Ishikawa (cell line): ENCODE data around the gene C14orf180.

ENCODE experiments used
- CEBPB ChIP-seq: IDR thresholded peaks from 2 replicates; pipeline ENCODE4 v1.6.1; 2012
- CREB1 ChIP-seq: IDR thresholded peaks from 2 replicates; pipeline ENCODE4 v1.6.1; 2012; ENCODE audit warnings: low read depth
- EGR1 ChIP-seq: IDR thresholded peaks from 2 replicates; pipeline ENCODE4 v1.6.1; 2012
- EP300 ChIP-seq: IDR thresholded peaks from 2 replicates; pipeline ENCODE4 v1.6.1; 2012; ENCODE audit warnings: borderline replicate concordance
- FOXM1 ChIP-seq: IDR thresholded peaks from 2 replicates; pipeline ENCODE4 v1.6.1; 2012; ENCODE audit warnings: low read depth, borderline replicate concordance
- NFIC ChIP-seq: IDR thresholded peaks from 2 replicates; pipeline ENCODE4 v1.6.1; 2012
- RAD21 ChIP-seq: IDR thresholded peaks from 2 replicates; pipeline ENCODE4 v1.6.1; 2012; ENCODE audit warnings: low read depth
- TAF1 ChIP-seq: IDR thresholded peaks from 2 replicates; pipeline ENCODE4 v1.6.1; 2012; ENCODE audit warnings: low read depth, mild to moderate bottlenecking
- TCF12 ChIP-seq: IDR thresholded peaks from 2 replicates; pipeline ENCODE4 v1.6.1; 2012; ENCODE audit warnings: low read depth
- TEAD4 ChIP-seq: IDR thresholded peaks from 2 replicates; pipeline ENCODE4 v1.6.1; 2012
- YY1 ChIP-seq: IDR thresholded peaks from 2 replicates; pipeline ENCODE4 v1.6.1; 2012; ENCODE audit warnings: low read depth
- ZBTB7A ChIP-seq: IDR thresholded peaks from 2 replicates; pipeline ENCODE4 v1.6.1; 2012; ENCODE audit warnings: low read depth
- TF ChIP-seq, protein P1 (sequence below): IDR thresholded peaks from 2 replicates; pipeline ENCODE4 v1.6.1; 2012
- TF ChIP-seq, protein P2 (sequence below): IDR thresholded peaks from 2 replicates; pipeline ENCODE4 v1.6.1; 2012; ENCODE audit warnings: low read depth, mild to moderate bottlenecking
- TF ChIP-seq, protein P3 (sequence below): IDR thresholded peaks from 2 replicates; pipeline ENCODE4 v1.6.1; 2012

The C14orf180 gene

DNA sequence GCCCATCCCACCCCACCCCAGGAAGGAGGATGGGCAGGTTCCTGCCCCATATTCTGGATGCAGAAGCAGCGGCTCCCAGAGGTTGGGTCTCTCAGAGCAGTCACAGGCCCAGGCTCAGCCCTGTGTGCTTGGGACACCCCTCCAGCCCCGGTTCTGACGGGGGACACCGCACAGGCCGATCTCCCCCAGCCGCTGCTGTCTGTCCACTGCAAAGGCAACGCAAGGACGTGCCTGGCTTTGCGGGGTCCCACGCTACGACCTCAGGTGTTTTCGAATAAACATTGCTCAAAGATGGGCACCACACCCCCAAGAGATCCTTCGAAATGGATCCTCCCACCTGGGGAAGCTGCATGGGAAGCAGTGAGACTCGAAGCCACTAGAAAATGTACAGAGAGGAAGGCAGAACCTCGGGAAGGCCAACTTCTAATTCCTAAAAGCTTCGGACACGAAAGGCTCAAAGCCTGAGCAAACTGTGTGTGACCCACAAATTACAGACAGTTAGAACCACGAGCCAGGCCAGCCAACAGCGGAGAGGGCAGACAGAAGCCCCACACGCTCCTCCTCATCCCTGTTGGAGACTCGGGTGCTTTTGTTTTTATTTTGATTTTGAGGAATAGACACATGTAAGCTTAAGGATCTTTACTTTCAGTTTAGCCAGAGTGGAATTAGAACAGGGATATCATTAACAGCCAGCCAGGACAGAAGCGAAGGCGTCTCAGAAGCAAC, 10.8 kb downstream of the C14orf180 start:
- TF ChIP-seq TEAD4 (no peak), CREB1 (no peak), FOXM1 (no peak), ZBTB7A (no peak), RAD21 (no peak), NFIC (no peak), EGR1 (no peak), CEBPB (no peak), TCF12 (no peak), YY1 (no peak), TAF1 (no peak), EP300 (no peak)
- TF ChIP-seq, protein P1, sequence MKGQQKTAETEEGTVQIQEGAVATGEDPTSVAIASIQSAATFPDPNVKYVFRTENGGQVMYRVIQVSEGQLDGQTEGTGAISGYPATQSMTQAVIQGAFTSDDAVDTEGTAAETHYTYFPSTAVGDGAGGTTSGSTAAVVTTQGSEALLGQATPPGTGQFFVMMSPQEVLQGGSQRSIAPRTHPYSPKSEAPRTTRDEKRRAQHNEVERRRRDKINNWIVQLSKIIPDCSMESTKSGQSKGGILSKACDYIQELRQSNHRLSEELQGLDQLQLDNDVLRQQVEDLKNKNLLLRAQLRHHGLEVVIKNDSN: no peak
- TF ChIP-seq, protein P2, sequence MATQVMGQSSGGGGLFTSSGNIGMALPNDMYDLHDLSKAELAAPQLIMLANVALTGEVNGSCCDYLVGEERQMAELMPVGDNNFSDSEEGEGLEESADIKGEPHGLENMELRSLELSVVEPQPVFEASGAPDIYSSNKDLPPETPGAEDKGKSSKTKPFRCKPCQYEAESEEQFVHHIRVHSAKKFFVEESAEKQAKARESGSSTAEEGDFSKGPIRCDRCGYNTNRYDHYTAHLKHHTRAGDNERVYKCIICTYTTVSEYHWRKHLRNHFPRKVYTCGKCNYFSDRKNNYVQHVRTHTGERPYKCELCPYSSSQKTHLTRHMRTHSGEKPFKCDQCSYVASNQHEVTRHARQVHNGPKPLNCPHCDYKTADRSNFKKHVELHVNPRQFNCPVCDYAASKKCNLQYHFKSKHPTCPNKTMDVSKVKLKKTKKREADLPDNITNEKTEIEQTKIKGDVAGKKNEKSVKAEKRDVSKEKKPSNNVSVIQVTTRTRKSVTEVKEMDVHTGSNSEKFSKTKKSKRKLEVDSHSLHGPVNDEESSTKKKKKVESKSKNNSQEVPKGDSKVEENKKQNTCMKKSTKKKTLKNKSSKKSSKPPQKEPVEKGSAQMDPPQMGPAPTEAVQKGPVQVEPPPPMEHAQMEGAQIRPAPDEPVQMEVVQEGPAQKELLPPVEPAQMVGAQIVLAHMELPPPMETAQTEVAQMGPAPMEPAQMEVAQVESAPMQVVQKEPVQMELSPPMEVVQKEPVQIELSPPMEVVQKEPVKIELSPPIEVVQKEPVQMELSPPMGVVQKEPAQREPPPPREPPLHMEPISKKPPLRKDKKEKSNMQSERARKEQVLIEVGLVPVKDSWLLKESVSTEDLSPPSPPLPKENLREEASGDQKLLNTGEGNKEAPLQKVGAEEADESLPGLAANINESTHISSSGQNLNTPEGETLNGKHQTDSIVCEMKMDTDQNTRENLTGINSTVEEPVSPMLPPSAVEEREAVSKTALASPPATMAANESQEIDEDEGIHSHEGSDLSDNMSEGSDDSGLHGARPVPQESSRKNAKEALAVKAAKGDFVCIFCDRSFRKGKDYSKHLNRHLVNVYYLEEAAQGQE: no peak
- TF ChIP-seq, protein P3, sequence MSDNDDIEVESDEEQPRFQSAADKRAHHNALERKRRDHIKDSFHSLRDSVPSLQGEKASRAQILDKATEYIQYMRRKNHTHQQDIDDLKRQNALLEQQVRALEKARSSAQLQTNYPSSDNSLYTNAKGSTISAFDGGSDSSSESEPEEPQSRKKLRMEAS: no peak

DNA sequence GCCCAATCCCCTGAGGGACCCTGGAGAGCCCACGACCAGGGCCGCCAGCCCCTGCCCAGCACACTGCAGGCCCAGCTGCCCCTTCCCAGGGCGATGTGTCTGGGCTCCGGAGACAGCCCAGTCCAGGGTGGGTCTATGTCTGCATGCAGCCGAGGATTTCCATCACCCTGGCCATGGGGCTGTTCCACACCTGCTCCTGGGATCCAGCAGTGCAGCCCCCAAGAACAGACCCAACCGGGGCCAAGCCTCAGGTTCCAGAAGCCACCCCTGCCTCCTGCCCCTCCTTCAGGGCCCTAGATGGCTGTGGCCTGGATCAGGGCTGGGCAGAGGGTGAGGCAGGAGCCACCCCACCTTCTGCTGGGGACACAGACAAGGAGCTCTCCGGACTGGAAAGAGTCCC, 11.5 kb downstream of the C14orf180 start:
- TF ChIP-seq CREB1: no peak
- no peak for TF ChIP-seq YY1
- no peak for TF ChIP-seq NFIC
- no peak for TF ChIP-seq CEBPB
- TF ChIP-seq FOXM1: no peak

DNA sequence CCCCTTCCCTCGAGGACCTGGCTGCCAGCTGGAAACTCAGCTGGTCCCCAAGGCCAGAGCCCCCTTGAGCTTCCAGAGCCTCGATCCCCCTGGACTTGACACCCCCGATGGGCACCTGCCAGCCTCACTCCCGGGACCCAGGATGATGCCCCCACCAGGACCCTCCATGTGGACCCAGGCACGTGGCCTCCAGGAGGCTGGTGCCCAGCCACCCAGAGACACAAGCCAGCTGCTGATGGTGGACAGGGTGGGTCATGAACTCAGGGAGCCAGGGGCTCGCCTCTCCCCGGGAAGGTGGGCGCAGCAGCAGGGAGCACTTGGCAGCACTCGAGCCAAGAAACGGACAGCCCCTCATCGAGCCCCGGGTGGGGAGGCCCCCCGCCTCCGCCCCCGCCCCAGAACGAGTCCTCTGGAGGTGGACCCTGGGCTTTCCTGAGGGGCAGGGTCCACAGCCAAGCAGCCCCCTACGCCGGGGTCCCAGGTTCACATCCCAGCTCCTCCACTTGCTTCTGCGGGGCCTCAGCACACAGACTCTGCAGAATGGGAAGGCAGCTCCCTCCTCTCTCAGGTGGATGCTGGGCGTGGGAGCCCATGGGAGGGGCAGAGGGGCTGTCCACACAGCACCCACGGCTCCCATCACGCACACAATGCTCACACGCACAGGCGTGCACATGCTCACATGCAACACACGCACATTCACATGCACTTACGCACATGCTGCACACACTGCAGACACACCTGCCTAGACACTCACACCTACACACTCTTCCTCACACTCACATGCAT, 12.1 kb downstream of the C14orf180 start:
- no peak for TF ChIP-seq CEBPB
- TF ChIP-seq TAF1: no peak
- TF ChIP-seq, protein P3: no peak
- no peak for TF ChIP-seq YY1
- TF ChIP-seq EGR1: no peak
- no peak for TF ChIP-seq CREB1
- TF ChIP-seq EP300: no peak
- no peak for TF ChIP-seq TEAD4
- no peak for TF ChIP-seq FOXM1
- TF ChIP-seq, protein P1: no peak
- no peak for TF ChIP-seq RAD21
- no peak for TF ChIP-seq NFIC
- TF ChIP-seq, protein P2: no peak
- no peak for TF ChIP-seq ZBTB7A
- TF ChIP-seq TCF12: no peak

DNA sequence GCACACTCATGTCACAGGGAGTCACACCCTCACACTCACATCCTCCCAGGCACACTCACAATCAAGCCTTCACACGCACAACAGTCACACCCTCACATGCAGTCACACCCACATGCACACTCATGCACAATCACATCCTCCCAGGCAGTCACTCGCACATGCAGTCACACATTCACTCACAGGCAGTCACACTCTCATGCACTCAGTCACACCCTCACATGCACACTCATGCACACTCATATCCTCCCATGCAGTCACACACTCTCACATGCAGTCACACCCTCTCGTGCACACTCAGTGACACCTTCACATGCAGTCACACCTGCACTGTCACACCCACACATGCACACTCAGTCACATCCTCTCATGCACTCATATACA, 12.7 kb downstream of the C14orf180 start:
- no peak for TF ChIP-seq FOXM1
- TF ChIP-seq, protein P3: no peak
- no peak for TF ChIP-seq CEBPB
- TF ChIP-seq ZBTB7A: no peak
- no peak for TF ChIP-seq EP300
- TF ChIP-seq TCF12: no peak
- no peak for TF ChIP-seq CREB1
- TF ChIP-seq TEAD4: no peak
- TF ChIP-seq, protein P2: no peak
- no peak for TF ChIP-seq EGR1
- TF ChIP-seq YY1: no peak
- no peak for TF ChIP-seq RAD21
